ENCODE data around the gene EVA1C.

DNA sequence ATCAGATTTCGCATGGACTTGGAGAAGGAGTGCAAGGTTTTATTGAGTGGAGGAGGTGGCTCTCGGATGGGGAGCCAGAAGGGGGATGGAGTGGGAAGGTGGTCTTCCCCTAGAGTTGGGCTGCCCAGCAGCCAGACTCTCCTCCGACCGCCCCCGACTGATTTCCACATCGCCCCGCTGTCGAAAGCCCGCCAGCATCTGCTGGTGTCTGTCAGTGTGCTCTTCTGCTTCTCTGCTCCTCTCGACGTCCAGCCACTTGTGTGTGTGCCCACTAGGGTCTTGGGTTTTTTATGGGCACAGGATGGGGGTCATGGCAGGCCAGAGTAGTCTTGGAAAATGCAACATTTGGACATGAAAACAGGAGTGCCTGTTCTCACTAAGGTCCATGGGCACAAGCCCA lies 40.1 kb downstream of the EVA1C start:
- TF ChIP-seq, protein P1, sequence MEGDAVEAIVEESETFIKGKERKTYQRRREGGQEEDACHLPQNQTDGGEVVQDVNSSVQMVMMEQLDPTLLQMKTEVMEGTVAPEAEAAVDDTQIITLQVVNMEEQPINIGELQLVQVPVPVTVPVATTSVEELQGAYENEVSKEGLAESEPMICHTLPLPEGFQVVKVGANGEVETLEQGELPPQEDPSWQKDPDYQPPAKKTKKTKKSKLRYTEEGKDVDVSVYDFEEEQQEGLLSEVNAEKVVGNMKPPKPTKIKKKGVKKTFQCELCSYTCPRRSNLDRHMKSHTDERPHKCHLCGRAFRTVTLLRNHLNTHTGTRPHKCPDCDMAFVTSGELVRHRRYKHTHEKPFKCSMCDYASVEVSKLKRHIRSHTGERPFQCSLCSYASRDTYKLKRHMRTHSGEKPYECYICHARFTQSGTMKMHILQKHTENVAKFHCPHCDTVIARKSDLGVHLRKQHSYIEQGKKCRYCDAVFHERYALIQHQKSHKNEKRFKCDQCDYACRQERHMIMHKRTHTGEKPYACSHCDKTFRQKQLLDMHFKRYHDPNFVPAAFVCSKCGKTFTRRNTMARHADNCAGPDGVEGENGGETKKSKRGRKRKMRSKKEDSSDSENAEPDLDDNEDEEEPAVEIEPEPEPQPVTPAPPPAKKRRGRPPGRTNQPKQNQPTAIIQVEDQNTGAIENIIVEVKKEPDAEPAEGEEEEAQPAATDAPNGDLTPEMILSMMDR (IDR thresholded peaks at IDR 0.05): no peak
- no peak for TF ChIP-seq POLR2A (IDR thresholded peaks at IDR 0.05)

All from lower leg skin (tissue), 3 donors.